T47D (cell line): Measurements from ENCODE around the gene PHLPP1.

Source experiments
- DNase-seq, 2 experiments: peaks; one replicate each; pipeline versions ENCODE4 v3.0.0 to v3.0.0-alpha.2; 2011 to 2012; ENCODE audit warnings: low read depth in 1 of 2, low spot score in 1 of 2
- JUND ChIP-seq: IDR thresholded peaks from 2 replicates; pipeline ENCODE4 v1.6.1; 2012; ENCODE audit warnings: low read depth
- in situ Hi-C: cut with HindIII; loops from 2 replicates; pipeline ENCODE4 v1.10.0; 2016; ENCODE audit warnings: low sequenced_read_pairs, low pct_unique_long_range_greater_than_20kb

PHLPP1 gene

DNA sequence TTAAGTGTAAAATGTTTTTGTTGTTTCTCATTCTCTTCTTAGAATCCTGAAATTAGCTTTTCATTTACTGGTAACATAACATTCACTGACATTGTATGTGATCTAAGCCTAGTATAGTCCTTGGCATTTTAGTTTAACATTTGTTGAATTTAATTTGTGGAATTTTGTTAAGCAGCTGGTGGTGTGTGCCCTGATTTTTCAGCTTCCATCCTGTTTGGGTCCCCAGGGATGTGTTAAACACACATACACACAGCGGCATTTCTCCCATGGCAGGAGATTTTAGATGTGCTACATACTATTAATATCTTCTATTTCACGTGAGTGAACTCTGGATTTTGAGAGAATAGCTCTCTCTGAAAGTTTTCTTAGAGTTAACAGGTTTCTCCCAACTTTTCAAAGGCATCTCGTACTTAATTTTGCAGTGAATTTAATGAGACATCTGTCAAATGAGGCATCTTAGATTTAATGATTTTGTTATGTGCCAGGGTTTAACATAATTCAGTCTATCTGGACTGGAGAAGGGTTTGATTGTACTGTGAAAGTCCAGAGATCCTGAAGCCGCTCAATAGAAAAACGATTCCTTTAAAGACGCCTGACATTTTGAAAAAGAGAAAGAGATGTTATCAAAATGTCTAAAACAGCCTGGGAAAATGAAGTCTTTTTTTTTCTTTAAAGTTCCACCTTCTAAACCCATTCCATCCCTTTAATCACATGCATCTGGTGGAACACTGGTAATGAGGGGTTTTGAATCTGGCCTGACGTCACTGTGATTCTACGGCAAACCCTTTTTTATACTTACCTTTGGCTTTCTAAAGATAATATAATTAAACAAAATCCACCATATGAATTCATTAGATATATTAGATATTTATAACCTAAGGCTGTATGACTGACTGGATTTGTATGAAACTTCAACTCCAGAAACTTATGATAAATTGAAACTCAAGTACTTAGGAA, 6.8 kb downstream of the PHLPP1 start:
- no peak for DNase-seq
- in situ Hi-C loops, result no loop called here
- no peak for TF ChIP-seq JUND

DNA sequence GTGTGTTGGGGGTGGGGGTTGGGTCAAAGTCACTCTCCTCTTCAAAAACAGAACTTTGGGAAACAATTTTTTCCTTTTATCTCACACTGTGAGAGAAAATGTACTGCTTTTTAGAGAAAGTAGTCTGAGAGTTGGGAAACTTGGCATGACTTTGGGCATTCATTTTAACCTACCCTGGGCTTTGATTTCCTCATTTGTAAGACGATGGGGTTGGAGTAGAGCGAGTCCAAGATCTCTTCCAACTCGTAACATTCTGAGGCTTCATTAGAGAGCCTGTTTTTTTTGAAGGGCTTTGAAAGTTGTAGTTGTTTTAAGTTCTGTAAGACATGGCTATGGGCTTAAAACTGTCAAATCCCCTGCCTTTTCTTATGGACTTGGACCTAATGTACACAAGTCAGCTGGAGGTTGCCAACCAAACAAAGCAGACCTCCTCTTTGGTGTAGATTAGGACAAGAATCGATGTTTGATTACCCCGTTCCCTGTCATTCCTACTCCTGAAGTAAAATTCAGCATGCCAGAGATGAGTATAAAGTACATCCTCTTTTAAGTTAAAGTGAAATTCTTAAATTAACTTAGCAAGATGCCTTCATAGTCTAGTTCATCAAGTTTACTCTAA, 8.4 kb downstream of the PHLPP1 start:
- no peak for TF ChIP-seq JUND
- in situ Hi-C loops, result no loop called here
- DNase-seq, result no peak

DNA sequence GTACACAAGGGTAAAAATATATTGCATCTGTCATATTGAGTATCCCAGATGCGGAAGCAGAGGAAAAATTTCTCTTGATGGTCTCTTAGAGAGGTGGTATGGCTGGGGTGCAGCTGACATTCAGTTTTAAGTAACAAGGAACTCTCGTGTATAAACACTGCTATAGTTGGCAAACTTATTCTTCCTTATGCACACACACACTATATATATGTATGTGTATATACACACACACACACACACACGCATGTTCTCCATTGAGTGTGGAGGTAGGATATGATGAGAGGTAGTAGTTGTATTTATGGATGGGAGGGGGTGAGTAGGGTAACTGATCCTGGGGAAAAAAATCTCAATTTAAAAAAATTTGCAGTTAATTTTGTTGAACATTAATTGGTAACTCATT, 10.6 kb downstream of the PHLPP1 start:
- DNase-seq, result no peak
- in situ Hi-C loops, result no loop called here
- TF ChIP-seq JUND, result no peak

DNA sequence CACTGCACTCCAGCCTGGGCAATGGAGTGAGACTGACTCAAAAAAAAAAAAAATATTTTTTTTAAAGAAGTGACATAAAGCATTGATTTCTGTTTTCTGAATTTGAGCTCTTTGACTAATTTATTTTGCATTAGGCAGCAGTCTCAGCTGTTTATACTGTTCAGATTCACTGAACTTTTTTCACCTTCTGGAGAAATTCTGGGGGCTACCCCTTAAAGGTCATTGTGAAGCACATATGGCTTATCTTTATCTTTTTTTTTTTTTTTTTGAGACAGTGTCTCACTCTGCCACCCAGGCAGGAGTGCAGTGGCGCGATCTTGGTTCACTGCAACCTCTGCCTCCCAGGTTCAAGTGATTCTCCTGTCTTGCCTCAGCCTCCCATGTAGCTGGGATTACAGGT, 12.9 kb downstream of the PHLPP1 start:
- DNase-seq, result no peak
- in situ Hi-C loops, result no loop called here
- TF ChIP-seq JUND, result no peak

DNA sequence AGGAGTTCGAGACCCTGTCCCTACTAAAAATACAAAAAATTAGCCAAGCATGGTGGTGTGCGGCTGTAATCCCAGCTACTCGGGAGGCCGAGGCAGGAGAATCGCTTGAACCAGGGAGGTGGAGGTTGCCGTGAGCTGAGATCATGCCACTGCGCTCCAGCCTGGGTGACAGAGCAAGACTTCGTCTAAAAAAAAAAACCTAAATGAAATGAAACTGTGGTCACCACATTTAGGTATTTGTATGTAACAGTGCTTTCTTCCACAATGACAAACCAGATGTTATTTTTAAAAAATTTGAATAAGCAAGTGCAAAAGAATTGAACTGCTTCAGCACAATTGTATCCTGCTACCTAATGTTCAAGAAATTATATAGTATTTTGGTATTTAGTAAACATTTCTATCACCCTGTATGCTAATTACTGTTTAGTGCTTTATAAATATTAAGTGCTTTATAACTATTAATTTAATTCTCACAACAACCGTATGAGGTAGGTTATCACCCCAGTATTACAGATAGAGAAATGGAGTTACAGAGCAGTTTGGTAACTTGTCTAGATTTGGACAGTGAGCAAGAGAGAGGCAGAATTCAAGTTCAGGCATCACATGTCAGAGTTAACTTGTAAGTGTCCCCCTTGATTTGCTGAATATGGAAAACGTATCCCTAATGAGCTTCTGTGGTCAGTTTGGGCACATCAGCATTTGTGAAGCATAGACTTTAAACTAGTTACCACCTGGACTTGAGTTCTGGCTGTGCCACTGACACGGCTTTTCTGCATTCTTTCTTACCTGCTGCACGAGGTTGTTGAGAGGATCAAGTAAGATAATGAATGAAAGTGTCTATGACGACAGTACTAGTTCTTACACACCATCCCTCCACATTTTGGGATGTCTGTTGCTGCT, 14.4 kb downstream of the PHLPP1 start:
- in situ Hi-C loops, result no loop called here
- no peak for DNase-seq
- no peak for TF ChIP-seq JUND

DNA sequence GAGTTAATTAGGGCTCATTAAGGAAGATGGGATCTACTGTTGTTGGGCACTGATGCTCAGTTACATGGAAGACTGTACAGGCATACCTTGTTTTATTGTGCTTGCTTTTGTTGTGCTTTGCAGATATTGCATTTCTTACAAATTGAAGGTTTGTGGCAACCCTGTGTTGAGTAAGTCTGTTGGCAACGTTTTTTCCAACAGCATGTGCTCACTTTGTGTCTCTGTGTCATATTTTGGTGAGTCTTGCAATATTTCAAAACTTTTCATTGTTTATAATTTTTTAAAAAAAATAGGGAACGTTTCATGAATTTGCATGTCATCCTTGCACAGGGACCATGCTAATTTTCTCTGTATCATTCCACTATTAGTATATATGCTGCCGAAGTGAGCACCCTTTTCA, 15.6 kb downstream of the PHLPP1 start:
- in situ Hi-C loops, result no loop called here
- no peak for DNase-seq
- TF ChIP-seq JUND, result no peak

DNA sequence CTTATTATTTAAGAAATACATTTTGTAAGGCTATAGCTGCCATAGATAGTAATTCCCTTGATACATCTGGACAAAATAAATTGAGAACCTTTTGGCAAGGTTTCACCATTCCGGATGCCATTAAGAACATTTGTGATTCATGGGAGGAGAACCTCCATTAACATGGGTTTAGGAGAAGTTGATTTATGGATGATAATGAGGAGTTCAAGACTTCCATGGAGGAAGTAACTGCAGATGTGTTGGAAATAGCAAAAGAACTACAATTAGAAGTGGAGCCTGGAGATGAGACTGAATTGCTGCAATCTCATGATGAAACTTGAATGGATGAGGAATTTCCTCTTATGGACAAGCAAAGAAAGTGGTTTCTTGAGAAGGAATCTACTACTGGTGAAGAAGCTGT, 17.3 kb downstream of the PHLPP1 start:
- no peak for DNase-seq
- in situ Hi-C loops, result no loop called here

DNA sequence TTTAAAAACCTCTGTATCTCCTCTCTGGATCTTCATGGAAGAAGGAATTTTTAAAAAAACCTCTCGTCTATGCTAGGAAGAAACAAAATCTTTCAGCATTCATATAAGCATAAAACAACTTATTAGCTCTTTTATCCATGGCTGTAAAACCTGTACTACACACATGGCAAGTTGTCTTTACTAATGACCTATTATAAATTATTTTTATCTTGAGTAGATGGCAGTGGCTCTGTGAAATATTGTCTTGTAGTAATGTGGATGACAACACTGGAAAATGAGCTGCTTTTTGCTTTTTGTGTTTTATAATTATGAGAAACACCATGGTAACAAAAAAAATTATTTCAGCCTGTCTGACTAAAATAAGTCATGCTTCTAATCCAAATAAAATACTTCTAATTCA, 18.9 kb downstream of the PHLPP1 start:
- in situ Hi-C loops, result no loop called here
- no peak for TF ChIP-seq JUND
- no peak for DNase-seq

More for the DNA sequence above, 17.3 kb downstream of the PHLPP1 start:
- TF ChIP-seq JUND, result no peak

DNA sequence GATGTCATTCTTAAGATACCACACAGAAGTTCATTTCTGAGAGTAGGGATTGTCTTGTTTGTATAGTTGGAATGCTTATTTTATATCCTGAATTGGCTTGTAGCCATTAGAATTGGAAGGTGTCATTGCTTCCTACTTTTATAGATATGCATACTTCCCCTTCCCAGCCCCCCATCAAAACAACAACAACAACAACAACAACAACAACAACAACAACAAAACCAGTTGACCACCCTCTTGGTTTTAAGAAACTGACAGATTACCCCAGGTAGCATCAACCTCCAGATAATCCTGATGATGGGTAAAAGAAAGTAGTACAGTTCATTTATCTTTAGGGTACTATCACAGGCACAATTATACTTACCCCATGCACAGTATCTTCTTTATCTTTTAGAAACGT, 20.0 kb downstream of the PHLPP1 start:
- in situ Hi-C loops, result no loop called here
- no peak for DNase-seq
- TF ChIP-seq JUND, result no peak

DNA sequence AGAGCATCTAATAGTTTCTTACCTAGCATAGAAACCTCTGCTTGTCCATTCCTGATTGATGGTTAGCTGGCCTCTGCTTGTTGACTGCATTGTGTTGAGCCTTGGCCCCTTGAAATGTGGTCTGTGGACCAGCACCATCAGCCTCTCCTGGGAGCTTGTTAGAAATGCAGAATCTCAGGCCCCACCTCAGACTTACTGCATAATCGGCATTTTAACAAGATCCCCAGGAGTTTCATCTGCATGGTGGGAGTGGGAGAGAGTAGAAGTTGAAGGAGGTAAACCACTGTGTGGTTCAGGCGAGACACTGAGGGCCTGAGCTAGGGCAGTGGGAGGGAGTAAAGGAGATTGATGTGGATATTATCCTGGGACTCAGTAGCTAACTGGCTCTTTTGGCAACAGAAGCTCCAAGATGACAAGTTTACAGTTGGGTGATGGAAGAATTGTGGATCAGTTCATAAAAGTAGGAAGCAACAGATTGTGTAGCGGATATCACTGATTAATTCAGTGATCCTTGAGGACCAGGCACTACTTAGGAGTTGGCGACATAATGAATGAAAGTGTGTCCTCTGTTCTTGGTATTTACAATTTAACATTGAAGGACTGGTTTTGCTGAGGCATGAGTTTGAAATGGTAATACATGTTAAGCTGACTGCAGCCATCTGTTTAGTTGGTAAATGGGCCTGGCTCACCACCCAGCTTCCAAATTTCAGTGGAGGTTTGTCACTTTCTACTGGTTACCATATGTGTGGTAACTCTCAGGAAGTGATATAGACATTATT, 20.9 kb downstream of the PHLPP1 start:
- no peak for TF ChIP-seq JUND
- in situ Hi-C loops, result no loop called here
- no peak for DNase-seq

DNA sequence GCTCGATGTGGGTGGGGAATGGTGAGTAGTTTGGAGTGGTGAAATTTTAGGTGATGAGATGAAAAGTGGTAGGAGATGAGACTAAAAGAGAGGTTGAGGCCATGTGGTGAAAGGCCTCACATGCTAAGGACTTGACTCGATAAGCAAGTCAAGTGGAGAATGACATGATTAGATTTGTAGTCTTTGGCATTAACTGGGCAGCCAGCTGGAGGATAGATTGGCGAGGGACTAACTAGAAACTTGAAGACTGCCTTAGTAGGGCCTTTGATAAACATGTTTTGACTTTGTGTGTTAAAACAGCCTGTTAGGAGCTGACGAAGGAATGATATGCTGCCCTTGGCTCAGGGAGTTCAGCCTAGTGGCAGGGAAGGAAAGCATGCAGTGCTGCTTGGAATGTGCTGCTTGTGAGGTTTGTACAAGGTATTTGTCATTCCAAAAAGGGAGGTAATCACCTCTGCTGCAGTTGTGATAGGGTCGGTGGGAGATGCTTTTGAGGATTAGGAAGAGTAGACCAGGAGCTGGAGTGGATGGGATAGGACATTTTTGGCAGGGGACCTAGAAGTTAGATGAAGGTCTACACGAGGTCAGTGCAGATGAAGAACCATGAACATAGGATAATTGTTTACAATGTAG, 22.0 kb downstream of the PHLPP1 start:
- in situ Hi-C loops, result no loop called here
- DNase-seq, result no peak
- TF ChIP-seq JUND, result no peak

DNA sequence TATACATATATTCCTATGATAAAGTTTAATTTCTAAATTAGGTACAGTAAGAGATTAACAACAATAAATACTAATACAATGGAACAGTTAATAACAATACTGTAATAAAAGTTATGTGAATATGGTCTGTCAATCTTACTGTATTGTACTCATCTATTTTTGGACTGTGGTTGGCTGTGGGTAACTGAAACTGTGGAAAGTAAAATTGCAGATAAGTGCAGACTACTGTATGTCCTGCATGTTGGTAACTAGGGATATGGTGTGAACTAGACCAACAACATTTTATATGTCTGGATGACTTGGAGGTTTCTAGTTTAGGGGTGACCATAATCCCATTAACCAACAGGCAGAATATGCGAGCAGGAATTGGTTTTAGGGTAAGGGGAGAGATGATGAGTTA, 23.3 kb downstream of the PHLPP1 start:
- TF ChIP-seq JUND, result no peak
- no peak for DNase-seq
- in situ Hi-C loops, result no loop called here
